GM18520 (cell line): Measurements from ENCODE around the gene CLASP1.
A peak's percentile ranks its signal among the peaks of the same experiment; 100 is the strongest.
"Not testable (repeated sequence)": the region's sequence is repeated elsewhere in the genome, so short reads cannot be mapped to it uniquely, and the experiment has no call there.

Experiments
- ATAC-seq: cut with Tn5 transposase; IDR thresholded peaks from one replicate; pipeline ENCODE4 v1.9.1; 2021; ENCODE audit not compliant: unreplicated experiment

The CLASP1 gene

GRCh38 chr2:121583555-121583954 lies 65.7 kb downstream of the CLASP1 start:
- ATAC-seq: no peak

GRCh38 chr2:121582272-121582671 lies 67.0 kb downstream of the CLASP1 start:
- ATAC-seq: no peak

- no peak for ATAC-seq
Measured at GRCh38 chr2:121579309-121579708, 70.0 kb downstream of the CLASP1 start.

GRCh38 chr2:121577381-121577780 lies 71.9 kb downstream of the CLASP1 start:
- ATAC-seq: no peak

- no peak for ATAC-seq
Measured at GRCh38 chr2:121576263-121576662, 73.0 kb downstream of the CLASP1 start.

GRCh38 chr2:121575800-121576199 lies 73.5 kb downstream of the CLASP1 start:
- ATAC-seq: no peak

GRCh38 chr2:121570667-121571055 lies 78.6 kb downstream of the CLASP1 start:
- no peak for ATAC-seq

- no peak for ATAC-seq
Measured at GRCh38 chr2:121570036-121570666, 79.1 kb downstream of the CLASP1 start.

- no peak for ATAC-seq
Measured at GRCh38 chr2:121567957-121568409, 81.3 kb downstream of the CLASP1 start.

GRCh38 chr2:121567452-121567851 lies 81.8 kb downstream of the CLASP1 start:
- ATAC-seq: no peak

- no peak for ATAC-seq
Measured at GRCh38 chr2:121565389-121566250, 83.6 kb downstream of the CLASP1 start.

- ATAC-seq: no peak
Measured at GRCh38 chr2:121564905-121565304, 84.4 kb downstream of the CLASP1 start.

- ATAC-seq: not testable (repeated sequence)
Measured at GRCh38 chr2:121563754-121564153, 85.5 kb downstream of the CLASP1 start.

- no peak for ATAC-seq
Measured at GRCh38 chr2:121562269-121563176, 86.7 kb downstream of the CLASP1 start.

GRCh38 chr2:121561617-121562268 lies 87.5 kb downstream of the CLASP1 start:
- no peak for ATAC-seq

- ATAC-seq: no peak
Measured at GRCh38 chr2:121558329-121558728, 90.9 kb downstream of the CLASP1 start.

GRCh38 chr2:121555008-121555407 lies 94.3 kb downstream of the CLASP1 start:
- no peak for ATAC-seq

- ATAC-seq: peak; percentile 86
Measured at GRCh38 chr2:121552477-121553180, 96.6 kb downstream of the CLASP1 start.

GRCh38 chr2:121550669-121551068 lies 98.6 kb downstream of the CLASP1 start:
- no peak for ATAC-seq

GRCh38 chr2:121547646-121548045 lies 101.6 kb downstream of the CLASP1 start:
- no peak for ATAC-seq
